GM12892 (cell line): ENCODE results near the gene NR2E3.

ENCODE experiments used
- POLR2A ChIP-seq: IDR thresholded peaks from 2 replicates; pipeline ENCODE4 v1.6.1; 2011; ENCODE audit warnings: low read depth, low read length, control low read depth
- POLR2AphosphoS5 ChIP-seq: IDR thresholded peaks from 2 replicates; pipeline ENCODE4 v1.6.1; 2011; ENCODE audit warnings: low read depth, low read length, control low read depth
- TAF1 ChIP-seq: IDR thresholded peaks from 2 replicates; pipeline ENCODE4 v1.6.1; 2011; ENCODE audit warnings: low read depth, mild to moderate bottlenecking, control low read depth, low read length, borderline replicate concordance

- TF ChIP-seq POLR2A, result no peak
- TF ChIP-seq TAF1, result no peak
- TF ChIP-seq POLR2AphosphoS5, result no peak
These were observed 43.2 kb downstream of the NR2E3 start for GRCh38 chr15:71853543-71853942.
